ENCODE results near the gene CCDC106.

- TF ChIP-seq CTCF (IDR thresholded peaks at IDR 0.05) (no peak), POLR2A (IDR thresholded peaks at IDR 0.05) (no peak), POLR2AphosphoS5 (IDR thresholded peaks at IDR 0.05; ENCODE audit: insufficient read depth in 1 of 2, low read depth in 1 of 2) (peak in 1 of 2 donors; percentile 64)
These were observed 6.4 kb downstream of the CCDC106 start for GRCh38 chr19:55654323-55654867.

Data from vagina (tissue), 2 donors.